Epithelial cell of esophagus (primary cell): ENCODE results near the gene FAM240A.
A peak's percentile ranks its signal among the peaks of the same experiment; 100 is the strongest.

ENCODE experiments used
- DNase-seq: peaks from one replicate; pipeline ENCODE4 v3.0.0; 2010; ENCODE audit warnings: low read depth
- H3K4me3 ChIP-seq: 2 replicates; pipeline ENCODE4 v1.5.1; 2011; ENCODE audit warnings: mild to moderate bottlenecking, low read length, control low read depth
- CTCF ChIP-seq: IDR thresholded peaks from 2 replicates; pipeline ENCODE4 v1.5.1; 2011; ENCODE audit warnings: low read depth, mild to moderate bottlenecking, low read length, control low read depth, inconsistent platforms; ENCODE audit not compliant: insufficient read depth; ENCODE audit errors: missing control alignments

Gene FAM240A

GRCh38 chr3:46662771-46663551 lies 50.6 kb downstream of the FAM240A start:
- H3K4me3 ChIP-seq = no peak overlapping the region
- TF ChIP-seq CTCF = no peak
- DNase-seq = no peak

DNA sequence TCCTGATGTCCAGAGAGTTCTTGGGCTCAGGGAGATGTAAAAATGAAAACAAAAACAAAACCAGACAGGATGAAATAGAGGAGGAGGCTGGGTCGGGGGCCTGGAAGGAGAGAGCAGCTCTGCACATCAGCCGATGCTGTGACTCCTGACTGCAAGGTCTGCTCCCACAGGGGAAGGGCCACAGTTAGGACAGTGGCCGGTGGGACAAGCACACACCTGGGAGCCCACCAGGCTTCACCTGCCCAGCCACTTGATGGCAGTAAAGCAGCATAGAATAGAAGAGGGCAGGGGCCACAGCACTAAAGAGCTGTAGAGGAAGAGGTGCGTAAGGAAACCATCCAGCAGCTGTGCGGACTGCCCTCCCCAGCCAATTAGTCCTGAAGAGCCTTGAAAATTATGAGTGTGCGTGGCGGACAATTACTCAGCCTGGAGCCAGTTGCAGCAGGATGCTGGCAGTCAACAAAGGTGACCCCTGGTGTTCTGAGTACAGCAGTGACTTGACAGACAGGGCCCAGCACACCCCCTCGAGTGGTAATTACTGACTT lies 51.3 kb downstream of the FAM240A start:
- TF ChIP-seq CTCF = peak; percentile 37
- DNase-seq = peak; percentile 48
- no peak overlapping the region for H3K4me3 ChIP-seq

DNA sequence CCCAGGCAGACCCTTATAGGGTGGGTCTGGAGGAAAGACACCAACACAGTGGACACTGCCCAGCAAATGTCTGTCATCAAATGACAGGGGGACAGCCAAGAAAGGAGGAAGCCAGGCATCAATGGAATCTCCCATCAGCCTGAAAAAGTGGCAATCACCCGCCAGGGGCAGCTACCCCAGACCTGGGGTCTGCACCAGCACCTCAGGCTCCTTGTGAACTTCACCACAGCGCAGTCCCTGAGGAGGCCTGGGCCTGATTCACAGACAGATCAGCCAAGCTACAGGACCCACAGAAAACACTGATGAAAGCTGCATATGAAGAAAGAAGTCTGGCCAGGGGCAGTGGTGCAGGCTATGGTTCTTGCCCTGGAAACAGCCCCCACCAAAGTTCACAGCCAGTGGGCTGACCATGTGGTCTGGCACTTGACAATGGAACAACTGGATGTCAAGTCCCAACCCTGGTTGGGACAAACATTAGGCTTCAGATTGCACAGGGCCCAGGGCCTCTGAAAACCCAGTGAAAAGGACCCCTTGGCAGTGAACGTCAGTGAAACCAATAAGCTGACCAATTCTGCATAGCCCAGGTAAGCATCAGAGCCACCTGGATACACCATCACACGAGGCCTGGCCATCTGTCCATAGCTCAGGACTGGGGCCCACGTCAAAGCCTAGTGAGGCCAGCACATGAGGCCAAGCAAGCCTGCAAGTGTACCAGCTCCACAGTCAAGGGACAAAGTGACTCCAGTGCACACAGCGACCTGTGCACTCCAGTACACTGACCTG lies 52.1 kb downstream of the FAM240A start:
- no peak for TF ChIP-seq CTCF
- H3K4me3 ChIP-seq = no peak overlapping the region
- no peak for DNase-seq

DNA sequence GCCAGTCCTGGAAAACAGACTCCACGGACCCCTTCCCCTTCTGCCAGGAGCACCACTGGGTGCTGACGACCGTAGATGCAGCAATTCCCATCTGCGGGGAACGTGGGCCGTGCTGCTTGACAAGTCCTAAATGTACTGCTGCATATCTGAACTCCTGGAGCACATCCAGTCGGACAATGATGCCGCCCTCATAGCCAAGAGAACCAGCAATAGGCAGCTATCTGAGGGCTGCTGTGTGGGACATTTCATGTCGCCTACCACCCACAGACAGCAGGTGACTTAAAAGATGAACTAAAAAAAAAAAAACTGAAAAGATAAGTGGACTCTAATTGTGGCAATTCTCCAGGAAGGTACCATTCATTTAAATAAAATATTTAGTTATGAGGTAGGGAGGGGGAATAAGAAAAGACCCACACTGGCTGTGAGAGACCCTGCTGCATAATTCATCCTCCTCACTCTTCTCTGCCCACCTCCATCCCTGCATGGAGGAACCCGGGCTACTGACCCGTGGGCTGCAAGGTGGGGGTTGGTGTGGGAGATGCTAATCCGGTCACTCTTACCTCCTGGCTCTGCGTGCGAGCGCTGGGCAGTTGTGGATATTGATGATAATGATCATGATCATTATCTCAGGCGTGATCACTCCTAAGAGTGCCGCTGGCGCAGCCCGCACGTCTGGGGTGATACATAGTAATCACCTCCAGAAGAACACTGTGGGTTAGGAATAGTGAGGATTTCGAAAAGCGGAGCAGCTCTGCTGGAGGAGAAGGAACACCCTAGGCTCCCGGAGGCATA lies 52.8 kb downstream of the FAM240A start:
- no peak for DNase-seq
- no peak overlapping the region for H3K4me3 ChIP-seq
- TF ChIP-seq CTCF = no peak

GRCh38 chr3:46665763-46666452 lies 53.6 kb downstream of the FAM240A start:
- no peak for DNase-seq
- no peak for TF ChIP-seq CTCF

DNA sequence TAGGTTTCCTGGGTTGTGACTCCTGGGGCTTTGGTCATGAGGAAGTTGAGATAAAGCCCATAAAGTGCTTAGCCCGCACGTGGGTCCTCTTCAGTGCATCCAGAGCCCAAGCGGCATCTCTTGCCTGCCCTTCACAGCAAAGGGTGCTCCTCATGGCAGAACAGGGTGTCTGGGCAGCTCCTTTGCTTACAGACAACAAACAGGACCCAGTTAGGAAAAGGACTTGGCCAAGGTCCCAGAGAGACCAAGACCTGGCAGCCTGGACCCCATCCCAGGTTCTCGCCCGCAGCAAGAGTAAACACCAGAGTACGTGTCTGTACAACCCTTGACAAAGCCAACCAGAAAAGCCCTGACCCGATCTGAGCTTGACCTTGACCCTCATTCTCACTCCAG lies 54.1 kb downstream of the FAM240A start:
- TF ChIP-seq CTCF = no peak
- no peak for DNase-seq
- H3K4me3 ChIP-seq = no peak overlapping the region

More at GRCh38 chr3:46665763-46666452, 53.6 kb downstream of the FAM240A start:
- H3K4me3 ChIP-seq = no peak overlapping the region
